ENCODE measurements around the gene ERO1B.

The ERO1B gene

DNA sequence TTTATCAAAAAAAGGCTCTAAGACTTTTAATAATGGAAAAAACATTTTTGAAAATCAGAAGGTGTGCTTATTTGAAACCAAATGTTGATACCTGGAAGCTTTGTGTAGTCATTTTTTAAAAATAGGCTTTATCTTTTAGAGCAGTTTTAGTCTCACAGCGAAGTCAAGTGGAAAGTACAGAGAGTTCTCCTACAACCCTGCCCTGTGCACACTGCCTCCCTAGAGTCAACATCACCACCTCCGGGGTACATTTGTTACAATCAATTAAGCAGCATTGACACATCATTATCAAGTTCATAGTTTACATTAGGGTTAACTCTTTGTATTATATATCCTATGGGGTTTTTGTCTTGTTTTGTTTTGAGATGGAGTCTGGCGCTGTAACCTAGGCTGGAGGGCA, 10.7 kb upstream of the ERO1B start:
- no peak for DNase-seq

DNA sequence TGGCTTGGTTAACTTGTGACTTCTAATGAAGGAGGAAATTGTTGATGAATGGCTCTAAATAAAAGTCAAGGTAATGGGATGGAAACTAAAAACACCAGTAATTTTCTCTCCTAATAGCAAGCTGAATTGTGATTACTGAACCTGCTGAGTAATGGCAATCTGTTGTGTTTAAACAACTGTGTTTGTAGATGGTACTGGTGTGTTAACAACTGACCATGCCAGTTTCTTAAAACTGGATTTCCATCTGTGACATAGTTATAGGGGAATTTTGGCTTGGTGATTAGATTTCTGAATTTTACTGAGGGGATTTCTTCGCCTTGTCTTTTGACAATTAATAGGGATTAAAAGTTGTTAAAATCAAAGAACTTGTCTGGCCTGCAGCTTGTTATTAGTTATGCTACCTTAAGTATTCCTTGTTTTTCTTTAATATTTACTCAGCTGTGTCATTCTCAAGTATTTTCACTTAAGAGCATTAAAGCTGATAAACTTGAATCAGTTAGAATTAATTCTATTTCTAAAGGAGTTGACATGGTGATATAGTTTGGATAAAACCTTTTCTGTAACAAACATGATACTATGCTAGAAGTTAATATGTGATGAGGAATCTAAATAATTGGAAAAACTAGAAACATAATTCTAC, 7.9 kb upstream of the ERO1B start:
- DNase-seq: no peak

- DNase-seq: no peak
Observed at GRCh38 chr1:236288620-236288976, 6.8 kb upstream of the ERO1B start.

DNA sequence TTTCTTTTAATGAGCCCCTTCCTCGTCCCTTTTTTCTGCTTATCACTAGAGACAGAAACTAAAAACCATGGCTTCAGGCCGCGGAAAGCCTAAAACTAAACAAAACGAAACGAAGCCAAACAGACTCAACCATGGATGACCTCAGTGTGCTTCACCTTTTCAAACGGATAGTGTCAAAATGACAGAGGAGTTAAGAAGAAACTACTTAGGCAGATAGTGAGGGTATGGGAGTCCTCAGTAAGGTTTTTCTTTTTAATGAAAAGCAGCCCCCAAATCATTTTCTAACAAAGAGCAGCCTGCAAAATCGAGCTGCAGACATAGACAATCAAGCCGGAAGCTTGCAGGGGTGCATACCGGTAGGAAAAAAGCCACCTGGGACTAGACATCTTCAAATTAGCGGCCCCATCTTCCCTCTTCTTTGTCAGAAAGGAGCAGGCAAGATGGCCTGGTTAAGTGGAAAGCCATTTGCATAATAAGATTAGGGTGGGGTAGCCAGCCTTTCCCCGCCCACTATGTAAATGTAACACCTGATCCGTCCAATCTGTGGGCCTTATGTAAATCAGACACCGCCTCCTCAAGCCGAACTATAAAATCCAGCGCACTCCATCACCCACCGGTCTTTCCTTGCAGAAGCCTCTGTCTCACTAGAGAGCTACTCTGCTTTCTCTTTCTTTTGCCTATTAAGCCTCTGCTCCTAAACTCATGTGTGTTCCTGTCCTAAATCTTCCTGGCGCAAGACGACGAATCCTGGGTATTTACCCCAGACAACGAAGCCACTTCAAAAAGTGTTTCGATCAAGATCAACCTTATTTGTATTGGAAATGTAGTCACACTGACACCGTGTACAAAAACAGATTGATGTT, 6.2 kb upstream of the ERO1B start:
- no peak for DNase-seq

DNA sequence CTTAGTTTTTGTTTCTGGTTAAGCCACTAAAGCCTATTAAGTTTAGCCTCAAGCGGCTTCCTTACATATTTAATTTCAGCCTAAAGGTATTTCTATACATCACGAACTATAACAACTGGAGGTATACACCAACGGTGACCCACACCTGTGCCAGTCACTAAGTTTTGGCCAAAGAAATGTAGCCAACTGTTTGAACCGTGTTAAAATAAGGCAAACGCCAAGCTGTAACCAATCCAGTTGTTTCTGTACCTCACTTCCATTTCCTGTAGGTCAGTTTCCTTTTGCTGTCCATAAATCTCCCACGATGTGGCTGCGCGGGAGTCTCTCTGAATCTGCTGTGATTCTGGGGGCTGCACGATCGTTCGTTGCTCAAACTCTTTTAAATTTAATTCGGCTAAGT, 5.6 kb upstream of the ERO1B start:
- no peak for DNase-seq

- DNase-seq: no peak
Observed at GRCh38 chr1:236284291-236284721, 2.5 kb upstream of the ERO1B start.

DNA sequence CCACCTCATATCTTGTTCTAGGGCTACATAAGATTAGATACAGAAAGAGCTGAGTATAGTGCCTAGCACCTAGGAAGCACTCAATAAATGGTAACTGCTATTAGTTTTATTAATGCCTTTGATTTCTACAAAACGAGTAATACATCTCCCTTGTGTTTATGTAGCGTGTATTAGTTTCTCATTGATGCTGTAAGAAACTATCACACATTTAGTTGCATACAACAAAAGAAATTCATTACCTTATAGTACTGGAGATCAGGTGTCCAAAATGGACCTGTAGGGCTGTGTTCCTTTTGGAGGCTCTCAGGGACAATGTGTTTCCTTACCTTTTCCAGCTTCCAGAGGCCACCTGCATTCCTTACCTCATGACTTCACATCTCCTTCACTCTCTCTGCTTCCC, 961 bp upstream of the ERO1B start:
- no peak for DNase-seq

DNA sequence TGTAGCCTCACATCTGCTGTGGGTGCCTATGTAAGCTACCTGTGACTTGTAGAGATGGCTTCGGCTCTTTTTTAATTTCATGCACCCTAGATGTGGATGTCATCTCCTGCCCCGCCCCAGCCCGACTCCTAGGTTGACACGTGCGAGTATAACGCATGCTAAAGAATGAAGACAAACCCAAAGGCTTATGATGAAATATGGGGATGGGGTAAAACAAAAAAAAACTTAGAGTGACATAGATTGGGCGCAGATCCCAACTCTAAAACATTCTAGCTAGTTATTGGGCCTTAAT, 613 bp upstream of the ERO1B start:
- no peak for DNase-seq

GRCh38 chr1:236281198-236281653, 532 bp downstream of the ERO1B start:
- no peak for DNase-seq

GRCh38 chr1:236280438-236281197, 1.1 kb downstream of the ERO1B start:
- DNase-seq: peak; percentile 26

GRCh38 chr1:236275586-236275985, 6.2 kb downstream of the ERO1B start:
- no peak for DNase-seq

DNA sequence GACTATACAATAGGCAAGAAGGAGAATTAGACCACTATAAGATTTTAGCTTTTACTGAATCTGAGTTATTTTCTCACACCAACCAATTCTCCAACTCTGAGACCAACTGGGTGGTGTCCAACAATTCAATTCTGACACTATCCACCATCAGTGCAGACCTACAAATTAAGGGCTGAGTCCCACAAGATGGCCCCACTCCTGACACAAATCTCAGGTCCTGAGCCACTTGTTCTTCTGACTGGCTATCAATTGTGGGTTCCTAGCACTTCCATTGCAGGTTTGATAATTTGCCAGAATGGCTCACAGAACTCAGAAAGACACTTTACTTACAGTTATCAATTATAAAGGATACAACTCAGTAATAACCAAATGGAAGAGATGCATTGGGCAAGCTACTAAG, 6.7 kb downstream of the ERO1B start:
- no peak for DNase-seq

DNA sequence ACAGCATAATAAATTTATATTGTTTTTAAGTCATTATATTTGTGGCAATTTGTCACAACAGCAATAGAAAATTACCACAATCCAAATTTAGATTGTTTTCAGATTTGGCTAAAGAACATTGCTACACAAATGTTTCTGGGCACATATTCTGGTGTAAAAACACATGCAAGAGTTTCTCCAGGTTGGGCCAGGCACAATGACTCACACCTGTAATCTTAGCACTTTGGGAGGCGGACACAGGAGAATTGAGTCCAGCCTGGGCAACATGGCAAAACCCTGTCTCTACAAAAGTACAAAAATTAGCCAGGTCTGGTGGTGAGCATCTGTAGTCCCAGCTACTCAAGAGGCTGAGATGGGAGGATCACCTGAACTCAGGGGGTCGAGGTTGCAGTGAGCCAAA, 8.4 kb downstream of the ERO1B start:
- DNase-seq: no peak

DNA sequence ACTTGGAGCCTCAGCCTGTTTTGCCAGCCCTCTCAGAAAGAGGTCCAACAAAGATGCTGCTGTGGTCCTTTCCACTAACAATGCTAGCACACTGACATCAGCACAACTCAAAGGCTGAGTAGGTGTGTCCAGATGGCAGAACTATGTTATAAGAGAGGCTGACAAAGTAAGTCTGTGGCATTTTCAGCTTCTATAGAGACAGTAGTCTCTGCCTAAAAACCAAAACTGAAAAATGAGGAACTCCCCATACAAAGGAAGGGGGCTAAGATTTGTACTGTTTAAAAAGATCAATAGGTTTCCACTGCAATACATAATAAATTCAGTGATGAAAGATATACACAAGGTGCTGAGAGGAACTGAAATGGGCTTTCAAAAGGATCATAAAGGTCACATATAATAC, 12.3 kb downstream of the ERO1B start:
- DNase-seq: no peak

- DNase-seq: no peak
Observed at GRCh38 chr1:236261898-236262297, 19.9 kb downstream of the ERO1B start.

DNA sequence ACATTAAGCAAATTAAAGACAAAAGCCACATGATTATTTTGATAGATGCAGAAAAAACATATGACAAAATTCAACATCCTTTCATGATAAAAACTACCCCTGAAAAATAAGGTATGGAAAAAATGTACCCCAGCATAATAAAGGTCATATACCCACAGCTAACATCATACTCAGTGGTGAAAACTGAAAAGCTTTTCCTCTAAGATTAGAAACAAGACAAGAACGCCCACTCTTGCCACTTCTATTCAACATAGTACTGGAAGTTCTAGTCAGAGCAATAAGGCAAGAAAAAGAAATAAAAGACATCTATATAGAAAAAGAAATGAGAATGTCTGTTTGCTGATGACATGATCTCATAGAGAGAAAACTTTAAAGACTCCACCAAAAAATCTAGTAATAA, 20.7 kb downstream of the ERO1B start:
- DNase-seq: no peak

GRCh38 chr1:236259043-236259442, 22.7 kb downstream of the ERO1B start:
- no peak for DNase-seq

- DNase-seq: no peak
Observed at GRCh38 chr1:236258114-236258622, 23.6 kb downstream of the ERO1B start.

DNA sequence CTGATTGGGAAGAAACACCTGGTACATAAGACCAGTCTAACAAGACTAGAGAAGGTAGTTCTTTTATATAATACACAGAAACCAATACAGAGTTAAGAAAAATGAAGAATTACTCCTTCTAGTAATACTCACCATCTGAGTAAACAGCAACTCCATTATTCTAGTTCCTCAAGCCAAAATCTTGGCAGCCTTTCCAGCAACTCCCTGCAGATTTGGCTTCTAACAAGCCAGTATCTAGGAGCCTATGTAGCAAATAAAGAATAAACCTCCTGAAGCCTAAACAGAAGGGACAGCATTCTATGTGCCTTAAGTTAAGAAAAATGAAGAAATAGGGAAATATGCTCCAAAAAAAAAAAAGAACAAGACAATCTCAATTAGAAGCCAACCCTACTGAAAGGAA, 24.5 kb downstream of the ERO1B start:
- DNase-seq: no peak

DNA sequence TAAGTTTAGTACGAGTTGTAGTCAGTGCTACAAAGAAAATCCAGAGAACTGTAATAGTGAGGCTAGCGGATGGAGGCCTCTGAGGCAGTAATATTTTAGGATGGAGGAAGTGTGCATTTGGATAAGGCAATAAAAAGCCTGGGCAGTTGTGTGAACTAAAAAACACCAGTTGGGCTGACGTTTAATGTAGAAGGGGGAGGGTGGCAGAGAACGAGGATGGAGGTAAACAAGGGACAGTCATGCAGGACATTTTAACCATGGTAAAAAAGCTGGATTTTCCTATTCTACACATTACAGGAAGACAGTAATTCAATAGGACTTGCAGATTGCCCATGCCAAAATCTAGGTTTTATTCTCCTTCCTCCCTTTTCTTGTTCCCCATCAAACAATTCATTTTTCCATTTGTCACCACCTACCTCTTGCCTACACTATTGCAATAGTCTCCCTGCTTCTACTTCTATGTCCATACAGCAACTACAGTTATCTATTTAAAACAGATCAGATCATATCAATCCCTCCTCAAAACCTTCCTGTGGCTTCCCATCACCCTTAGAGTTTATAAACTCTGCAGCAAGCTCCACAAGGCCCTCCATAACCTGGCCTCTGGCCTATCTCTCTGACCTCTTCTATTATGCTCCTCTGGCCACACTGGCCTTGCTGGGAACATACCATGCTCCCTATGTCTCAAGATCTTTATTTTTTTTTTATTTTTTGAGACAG, 27.7 kb downstream of the ERO1B start:
- DNase-seq: no peak

- DNase-seq: no peak
Observed at GRCh38 chr1:236253119-236253518, 28.6 kb downstream of the ERO1B start.

DNA sequence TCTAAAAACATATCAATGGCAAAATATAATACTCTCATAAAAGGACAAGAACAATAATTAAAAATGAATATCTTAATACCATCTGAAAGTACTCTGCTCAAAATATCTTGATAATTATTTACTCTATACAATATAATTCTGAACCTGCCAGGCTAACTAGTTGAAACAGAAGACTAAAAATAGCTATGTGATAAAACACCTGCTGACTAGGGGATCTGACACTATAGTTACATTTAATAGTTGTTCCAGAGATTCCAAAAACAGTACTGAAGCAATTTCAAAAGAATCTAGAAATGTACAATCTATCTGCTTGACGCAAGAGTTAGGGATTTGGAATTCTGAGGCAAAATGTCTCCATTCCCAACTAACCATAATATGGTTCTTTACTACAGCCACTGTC, 30.2 kb downstream of the ERO1B start:
- no peak for DNase-seq

- no peak for DNase-seq
Observed at GRCh38 chr1:236247286-236247685, 34.5 kb downstream of the ERO1B start.
